SHP77 (cell line): ENCODE measurements around the gene AIG1.

Source experiments
- DNase-seq, 2 experiments: peaks; one replicate each; lab custom pipeline; 2025; lab: John Stamatoyannopoulos, UW

AIG1 gene

GRCh38 chr6:143195349-143195845 is 134.7 kb downstream of the AIG1 start:
- no peak for DNase-seq

- no peak for DNase-seq
Measured at GRCh38 chr6:143196525-143197225, 136.0 kb downstream of the AIG1 start.

GRCh38 chr6:143197377-143197776 is 136.7 kb downstream of the AIG1 start:
- no peak for DNase-seq

GRCh38 chr6:143198312-143198711 is 137.6 kb downstream of the AIG1 start:
- DNase-seq = no peak

- DNase-seq = no peak
Measured at GRCh38 chr6:143199291-143199690, 138.6 kb downstream of the AIG1 start.

GRCh38 chr6:143200167-143200770 is 139.6 kb downstream of the AIG1 start:
- no peak for DNase-seq

- no peak for DNase-seq
Measured at GRCh38 chr6:143204045-143204444, 143.4 kb downstream of the AIG1 start.

- no peak for DNase-seq
Measured at GRCh38 chr6:143205131-143205535, 144.4 kb downstream of the AIG1 start.

GRCh38 chr6:143205585-143205984 is 144.9 kb downstream of the AIG1 start:
- DNase-seq = no peak

- no peak for DNase-seq
Measured at GRCh38 chr6:143205991-143206390, 145.3 kb downstream of the AIG1 start.

GRCh38 chr6:143206550-143206949 is 145.9 kb downstream of the AIG1 start:
- DNase-seq = no peak

GRCh38 chr6:143210420-143210819 is 149.7 kb downstream of the AIG1 start:
- no peak for DNase-seq

- DNase-seq = no peak
Measured at GRCh38 chr6:143213859-143214376, 153.2 kb downstream of the AIG1 start.

GRCh38 chr6:143215363-143215762 is 154.7 kb downstream of the AIG1 start:
- no peak for DNase-seq

- DNase-seq = no peak
Measured at GRCh38 chr6:143215771-143216170, 155.1 kb downstream of the AIG1 start.

GRCh38 chr6:143218233-143218632 is 157.5 kb downstream of the AIG1 start:
- DNase-seq = no peak

- DNase-seq = no peak
Measured at GRCh38 chr6:143221698-143222097, 161.0 kb downstream of the AIG1 start.

GRCh38 chr6:143222310-143222709 is 161.6 kb downstream of the AIG1 start:
- no peak for DNase-seq

- no peak for DNase-seq
Measured at GRCh38 chr6:143222801-143223231, 162.1 kb downstream of the AIG1 start.

- no peak for DNase-seq
Measured at GRCh38 chr6:143223895-143224294, 163.2 kb downstream of the AIG1 start.

GRCh38 chr6:143224516-143224915 is 163.8 kb downstream of the AIG1 start:
- DNase-seq = no peak

- no peak for DNase-seq
Measured at GRCh38 chr6:143225929-143226328, 165.2 kb downstream of the AIG1 start.

GRCh38 chr6:143227675-143228074 is 167.0 kb downstream of the AIG1 start:
- no peak for DNase-seq
